Testis (tissue), 3 donors: Measurements from ENCODE around the gene RASSF8. TPM values are rescaled to one million over a fixed set of nuclear protein-coding genes. Genes with fewer than 3 reads are reported as not detected.

ENCODE experiments used
- DNase-seq: peaks from one replicate; pipeline ENCODE4 v3.0.0-alpha.2; 2019
- H3K27ac ChIP-seq, 2 donors: fragments of 200-600 bp; sonication (generic); one replicate each; pipeline ENCODE4 v1.5.1; 2019
- H3K27me3 ChIP-seq: fragments of 200-600 bp; sonication (generic); one replicate; pipeline ENCODE4 v1.5.1; 2019
- H3K36me3 ChIP-seq: fragments of 200-600 bp; sonication (generic); one replicate; pipeline ENCODE4 v1.5.1; 2017; ENCODE audit warnings: low read depth; ENCODE audit errors: missing control alignments
- H3K4me1 ChIP-seq: fragments of 200-600 bp; sonication (generic); one replicate; pipeline ENCODE4 v1.5.1; 2019
- H3K4me3 ChIP-seq, 2 donors: fragments of 200-600 bp; sonication (generic); one replicate each; pipeline ENCODE4 v1.5.1; 2017 to 2019
- H3K9me3 ChIP-seq: fragments of 200-600 bp; sonication (generic); one replicate; pipeline ENCODE4 v1.5.1; 2017
- POLR2A ChIP-seq: fragments of 450-650 bp; IDR thresholded peaks from one replicate; pipeline ENCODE4 v1.6.1; 2017; ENCODE audit warnings: antibody characterized with exemption, mild to moderate bottlenecking, moderate library complexity
- whole genome bisulfite sequencing, 2 donors: methylation state at CpG; one replicate each; pipeline ENCODE4 v1.1.5; 2018; 5-methylcytosine and 5-hydroxymethylcytosine counted together
- intact Hi-C: fragments of 100-400 bp; cut with DNase I; formaldehyde crosslinking; loops from one replicate; pipeline ENCODE4 v1.15.1; 2023; ENCODE audit warnings: low total_unique reads
- polyA plus RNA-seq: library from polyadenylated mRNA; stranded (reverse); fragments of 350-450 nt; fragmentation: Illumina TruSeq; extraction: RNeasy Lipid Tissue Mini Kit (QIAGEN cat#74804); gene quantifications from one replicate; pipeline ENCODE4 v1.2.3, GENCODE V29; 2014; ENCODE audit warnings: low read depth, low replicate concordance; ENCODE audit not compliant: insufficient read depth
- total RNA-seq, 2 donors: library from RNA; depleted of rRNA; stranded (reverse); fragments of >200 nt; gene quantifications; one replicate each; pipeline ENCODE4 v1.2.3, GENCODE V29; 2016
- TF ChIP-seq, protein P1 (sequence below), 3 experiments: fragments of 450-650 bp in 2 of 3; fragments of 200-600 bp in 1 of 3; sonication (generic) in 1 of 3; IDR thresholded peaks; one replicate each; pipeline ENCODE4 v1.5.1; 2016 to 2019; ENCODE audit warnings: antibody characterized with exemption in 3 of 3, mild to moderate bottlenecking in 2 of 3, moderate library complexity in 1 of 3

The RASSF8 gene
- total and polyA plus RNA-seq, 3 donors from 2014 or later = 71.7 to 93.5 (median 90.0) TPM

- no peaks in the 10 kb centered on the region for H3K36me3 ChIP-seq
- TF ChIP-seq, protein P1, sequence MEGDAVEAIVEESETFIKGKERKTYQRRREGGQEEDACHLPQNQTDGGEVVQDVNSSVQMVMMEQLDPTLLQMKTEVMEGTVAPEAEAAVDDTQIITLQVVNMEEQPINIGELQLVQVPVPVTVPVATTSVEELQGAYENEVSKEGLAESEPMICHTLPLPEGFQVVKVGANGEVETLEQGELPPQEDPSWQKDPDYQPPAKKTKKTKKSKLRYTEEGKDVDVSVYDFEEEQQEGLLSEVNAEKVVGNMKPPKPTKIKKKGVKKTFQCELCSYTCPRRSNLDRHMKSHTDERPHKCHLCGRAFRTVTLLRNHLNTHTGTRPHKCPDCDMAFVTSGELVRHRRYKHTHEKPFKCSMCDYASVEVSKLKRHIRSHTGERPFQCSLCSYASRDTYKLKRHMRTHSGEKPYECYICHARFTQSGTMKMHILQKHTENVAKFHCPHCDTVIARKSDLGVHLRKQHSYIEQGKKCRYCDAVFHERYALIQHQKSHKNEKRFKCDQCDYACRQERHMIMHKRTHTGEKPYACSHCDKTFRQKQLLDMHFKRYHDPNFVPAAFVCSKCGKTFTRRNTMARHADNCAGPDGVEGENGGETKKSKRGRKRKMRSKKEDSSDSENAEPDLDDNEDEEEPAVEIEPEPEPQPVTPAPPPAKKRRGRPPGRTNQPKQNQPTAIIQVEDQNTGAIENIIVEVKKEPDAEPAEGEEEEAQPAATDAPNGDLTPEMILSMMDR (IDR thresholded peaks at IDR 0.05) = no peak
- TF ChIP-seq POLR2A = no peak
- DNase-seq = no peak
- no peak overlapping the region for H3K4me3 ChIP-seq
- H3K4me1 ChIP-seq = peaks cover 15% of the 10 kb centered on the region
- intact Hi-C loops = no loop called here
- no peak overlapping the region for H3K27ac ChIP-seq
- no peaks in the 10 kb centered on the region for H3K9me3 ChIP-seq
- no peaks in the 10 kb centered on the region for H3K27me3 ChIP-seq
- 67 to 68% methylated on average over 6 of the region's 6 CpGs for WGBS, 2 donors
Measured at GRCh38 chr12:26112232-26112631, 153.8 kb downstream of the RASSF8 start.

GRCh38 chr12:26112703-26113147 lies 154.2 kb downstream of the RASSF8 start:
- intact Hi-C loops = no loop called here
- H3K4me3 ChIP-seq = no peak overlapping the region
- 61 to 73% methylated on average over 8 of the region's 8 CpGs for WGBS, 2 donors

GRCh38 chr12:26113181-26113654 lies 154.7 kb downstream of the RASSF8 start:
- intact Hi-C loops = no loop called here
- Histone ChIP-seq H3K36me3 (no peaks in the 10 kb centered on the region), H3K27me3 (no peaks in the 10 kb centered on the region), H3K9me3 (no peaks in the 10 kb centered on the region), H3K27ac (peak overlapping the region in 1 of 2 donors; percentile 94), H3K4me3 (no peak overlapping the region), H3K4me1 (peaks cover 15% of the 10 kb centered on the region)
- 25 to 28% methylated on average over 6 of the region's 6 CpGs for WGBS, 2 donors
- no peak for TF ChIP-seq POLR2A
- TF ChIP-seq, protein P1 (IDR thresholded peaks at IDR 0.05) = no peak
- no peak for DNase-seq

More at GRCh38 chr12:26112703-26113147, 154.2 kb downstream of the RASSF8 start:
- Histone ChIP-seq H3K36me3 (no peaks in the 10 kb centered on the region), H3K9me3 (no peaks in the 10 kb centered on the region), H3K27me3 (no peaks in the 10 kb centered on the region), H3K4me1 (peaks cover 15% of the 10 kb centered on the region), H3K27ac (no peak overlapping the region)
- DNase-seq = no peak
- TF ChIP-seq POLR2A = no peak
- TF ChIP-seq, protein P1 (IDR thresholded peaks at IDR 0.05) = no peak

DNA sequence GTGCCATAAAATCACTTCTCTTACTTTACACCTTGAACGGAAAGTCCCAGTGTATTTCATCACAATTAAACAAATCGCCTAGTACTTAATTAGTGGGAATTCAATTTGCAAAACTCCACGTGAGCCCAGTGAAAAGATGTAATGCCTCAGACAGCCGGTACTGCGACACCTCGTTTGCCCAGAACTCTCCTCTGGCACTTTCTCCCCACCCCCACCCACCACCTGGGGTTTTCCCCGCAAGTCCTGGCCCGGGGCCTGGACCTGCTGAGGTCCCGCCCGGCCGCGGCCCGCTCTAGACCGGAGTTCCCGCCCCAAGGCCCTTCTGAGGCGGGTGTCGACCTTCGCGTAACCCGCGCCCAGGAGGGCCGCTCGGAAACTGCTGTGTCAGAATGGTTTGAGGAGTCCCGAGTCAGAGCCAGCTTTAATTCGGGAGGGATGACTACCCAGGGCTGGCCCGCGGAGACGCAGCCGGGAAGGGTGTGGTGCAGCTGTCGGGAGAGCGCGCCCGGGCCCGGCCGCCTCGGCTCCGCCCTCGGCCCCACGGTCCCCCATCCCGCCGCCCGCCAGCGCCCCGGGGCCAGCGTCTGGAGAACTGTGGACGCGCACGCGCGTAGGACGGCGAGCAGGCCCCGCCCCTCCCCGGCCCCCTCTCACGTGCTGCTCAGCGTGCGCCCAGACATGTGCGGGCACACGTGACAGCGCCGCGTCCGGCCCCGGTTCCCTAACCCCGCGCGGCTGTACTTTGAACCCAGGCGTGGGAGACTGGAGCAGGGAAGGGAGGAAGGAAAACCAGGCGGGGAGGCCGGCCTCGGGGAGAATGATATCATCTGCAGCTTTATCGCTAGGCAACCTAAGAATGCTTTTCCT lies 155.6 kb downstream of the RASSF8 start:
- H3K36me3 ChIP-seq = no peaks in the 10 kb centered on the region
- H3K4me1 ChIP-seq = peaks cover 15% of the 10 kb centered on the region
- no peaks in the 10 kb centered on the region for H3K9me3 ChIP-seq
- intact Hi-C loops = no loop called here
- no peaks in the 10 kb centered on the region for H3K27me3 ChIP-seq
- 1 to 3% methylated on average over 27 to 61 of the region's 72 CpGs for WGBS, 2 donors
- H3K4me3 ChIP-seq = peak overlapping the region; percentile 65 to 77
- H3K27ac ChIP-seq = peak overlapping the region; percentile 92 to 94
- peak; percentile 64 for TF ChIP-seq POLR2A
- TF ChIP-seq, protein P1 (IDR thresholded peaks at IDR 0.05) = no peak
- peak; percentile 94 for DNase-seq
